Measurements from ENCODE around the gene DDX1. TPM values are rescaled to one million over a fixed set of nuclear protein-coding genes. Genes with fewer than 3 reads are reported as not detected.

The DDX1 gene
- total and polyA plus RNA-seq, 2 donors (not counting 3 experiments of a cell fraction or from before 2014, with no cell fraction given) = 41.2 to 117 TPM

GRCh38 chr2:15602393-15602792 lies 10.7 kb downstream of the DDX1 start:
- Histone ChIP-seq H3K4me2 (ENCODE audit: insufficient read depth, low read length) (no peak overlapping the region), H3K9me3 (replicated peaks; ENCODE audit: control insufficient read depth, insufficient read depth, low read length) (no peaks in the 10 kb centered on the region), H3K27me3 (ENCODE audit: control insufficient read depth in 2 of 2, insufficient read depth in 2 of 2, low read length in 2 of 2) (no peaks in the 10 kb centered on the region), H3K27ac (ENCODE audit: insufficient read depth, low read depth, low read length) (no peak overlapping the region), H3K79me2 (ENCODE audit: control insufficient read depth, insufficient read depth, low read length) (no peaks in the 10 kb centered on the region), H3K9ac (replicated peaks; ENCODE audit: extremely low read depth, insufficient read depth, low read length) (no peak overlapping the region), H3K36me3 (ENCODE audit: control insufficient read depth in 2 of 2, extremely low read depth in 1 of 2, insufficient read depth in 2 of 2, low read length in 2 of 2) (peaks cover 33 to 50% of the 10 kb centered on the region in 2 experiments), H3K9me1 (replicated peaks; ENCODE audit: control insufficient read depth, extremely low read depth, insufficient read depth, low read length) (no peaks in the 10 kb centered on the region), H3K4me3 (replicated peaks in 1 of 3; ENCODE audit: insufficient read depth in 1 of 3, low read depth in 1 of 3, low read length in 3 of 3) (no peak overlapping the region), H2AFZ (ENCODE audit: low read depth, low read length) (no peak overlapping the region), H3K4me1 (ENCODE audit: control insufficient read depth, extremely low read depth, insufficient read depth, low read length) (no peaks in the 10 kb centered on the region), H4K20me1 (replicated peaks; ENCODE audit: control insufficient read depth, extremely low read depth, insufficient read depth, low read length) (no peaks in the 10 kb centered on the region)
- DNase-seq (ENCODE audit: low read depth, low spot score) (no peak), FAIRE-seq (no peak)
- no TSS peak for BruUV-seq (replicated peaks)
- POLR2A ChIA-PET = no interaction called here
- dilution Hi-C loops (cut with MboI; ENCODE audit: extremely low pct_ligation_motif_present, low sequenced_read_pairs) = no loop called here
- CTCF ChIA-PET = interaction anchor here (1.0 to 1.9 kb wide), 2 partner anchors 16 to 25 kb away, joined by 3 to 6 read pairs; no protein-coding TSS in a partner anchor
- TF ChIP-seq JUN (IDR thresholded peaks at IDR 0.05; ENCODE audit: borderline replicate concordance, insufficient read depth, insufficient read length, low read depth) (no peak), POLR2AphosphoS5 (IDR thresholded peaks at IDR 0.05; ENCODE audit: insufficient read depth, low read depth, low read length) (no peak), POLR2A (IDR thresholded peaks at IDR 0.05; ENCODE audit: low read depth, low read length) (no peak)
- intact Hi-C loops (cut with micrococcal nuclease) = no loop called here

DNA sequence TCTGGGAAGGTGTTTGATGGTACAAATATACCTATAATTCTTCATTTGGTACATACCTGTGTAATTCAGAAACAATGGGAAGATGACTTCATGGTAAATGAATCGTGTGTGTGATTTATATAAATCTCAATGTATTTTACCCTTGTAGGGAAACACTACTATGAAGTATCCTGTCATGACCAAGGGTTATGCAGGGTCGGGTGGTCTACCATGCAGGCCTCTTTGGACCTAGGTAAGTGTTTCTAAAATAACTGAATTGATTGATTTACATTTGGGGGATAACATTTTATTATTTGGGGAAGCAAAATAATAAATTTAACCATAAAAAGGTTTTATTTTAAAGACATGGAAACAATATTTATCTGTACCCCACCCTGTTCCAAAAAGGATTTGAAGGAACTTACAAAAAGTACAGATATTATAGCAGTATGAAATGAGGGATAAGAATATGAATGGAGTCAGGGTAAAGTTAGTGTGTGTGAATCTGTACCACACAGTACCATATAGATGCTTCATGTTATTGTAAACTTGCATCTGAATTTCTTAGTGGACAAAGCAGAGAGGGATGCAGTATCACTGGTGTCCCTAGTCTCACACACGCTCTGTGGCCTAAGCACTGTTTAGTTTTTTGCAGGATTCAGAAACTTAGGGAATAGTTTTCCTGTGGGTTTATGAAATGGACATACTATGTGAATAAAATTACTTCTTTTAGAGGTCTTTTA lies 11.5 kb downstream of the DDX1 start:
- no peak for FAIRE-seq
- TF ChIP-seq JUN (IDR thresholded peaks at IDR 0.05; ENCODE audit: borderline replicate concordance, insufficient read depth, insufficient read length, low read depth) (no peak), POLR2AphosphoS5 (IDR thresholded peaks at IDR 0.05; ENCODE audit: insufficient read depth, low read depth, low read length) (no peak), FOS (IDR thresholded peaks at IDR 0.05; ENCODE audit: borderline replicate concordance, insufficient read depth, low read length) (no peak), CTCF (IDR thresholded peaks at IDR 0.05; ENCODE audit: extremely low read depth in 1 of 2, insufficient read depth in 1 of 2, low read depth in 1 of 2, low read length in 2 of 2) (no peak), EZH2 (IDR thresholded peaks at IDR 0.05; ENCODE audit: borderline replicate concordance, low read depth, low read length, severe bottlenecking) (no peak), GATA2 (IDR thresholded peaks at IDR 0.05; ENCODE audit: insufficient read depth, insufficient read length, low read depth, low read length) (no peak)
- DNase-seq (ENCODE audit: low read depth, low spot score) = no peak
- H3K9ac ChIP-seq (replicated peaks; ENCODE audit: extremely low read depth, insufficient read depth, low read length) = no peak overlapping the region
- H3K4me1 ChIP-seq (ENCODE audit: control insufficient read depth, extremely low read depth, insufficient read depth, low read length) = no peaks in the 10 kb centered on the region
- no peak overlapping the region for H2AFZ ChIP-seq (ENCODE audit: low read depth, low read length)
- intact Hi-C loops (cut with micrococcal nuclease) = no loop called here
- no TSS peak for BruUV-seq (replicated peaks)
- ChIA-PET CTCF (no interaction called here), POLR2A (no interaction called here)
- H3K27ac ChIP-seq (ENCODE audit: insufficient read depth, low read depth, low read length) = no peak overlapping the region
- no peaks in the 10 kb centered on the region for H4K20me1 ChIP-seq (replicated peaks; ENCODE audit: control insufficient read depth, extremely low read depth, insufficient read depth, low read length)
- dilution Hi-C loops (cut with MboI; ENCODE audit: extremely low pct_ligation_motif_present, low sequenced_read_pairs) = no loop called here
- peaks cover 36 to 52% of the 10 kb centered on the region in 2 experiments for H3K36me3 ChIP-seq (ENCODE audit: control insufficient read depth in 2 of 2, extremely low read depth in 1 of 2, insufficient read depth in 2 of 2, low read length in 2 of 2)
- H3K4me2 ChIP-seq (ENCODE audit: insufficient read depth, low read length) = no peak overlapping the region
- no peaks in the 10 kb centered on the region for H3K9me1 ChIP-seq (replicated peaks; ENCODE audit: control insufficient read depth, extremely low read depth, insufficient read depth, low read length)
- no peaks in the 10 kb centered on the region for H3K27me3 ChIP-seq (ENCODE audit: control insufficient read depth in 2 of 2, insufficient read depth in 2 of 2, low read length in 2 of 2)
- H3K4me3 ChIP-seq (replicated peaks in 1 of 3; ENCODE audit: insufficient read depth in 1 of 3, low read depth in 1 of 3, low read length in 3 of 3) = no peak overlapping the region
- no peaks in the 10 kb centered on the region for H3K79me2 ChIP-seq (ENCODE audit: control insufficient read depth, insufficient read depth, low read length)
- H3K9me3 ChIP-seq (replicated peaks; ENCODE audit: control insufficient read depth, insufficient read depth, low read length) = no peaks in the 10 kb centered on the region

All from endothelial cell of umbilical vein (primary cell).